Caco-2 (cell line): ENCODE results near the gene S1PR1. TPM values are rescaled to one million over a fixed set of nuclear protein-coding genes. Genes with fewer than 3 reads are reported as not detected.
"Not testable (repeated sequence)": the region's sequence is repeated elsewhere in the genome, so short reads cannot be mapped to it uniquely, and the experiment has no call there.

Experiments
- BruUV-seq: library from RNA; stranded (reverse); fragments of 400-500 nt; replicated peaks from 2 replicates; lab custom pipeline; 2021; lab: Mats Ljungman, UMichigan
- CTCF ChIA-PET: fragments of 300-600 bp; sonication (Branson Sonifier 250); formaldehyde crosslinking; loops from one replicate; lab custom pipeline; 2022; ENCODE audit warnings: antibody characterized with exemption; lab: Charles Lee
- POLR2A ChIA-PET: fragments of 300-600 bp; sonication (Branson Sonifier 250); formaldehyde crosslinking; loops from one replicate; lab custom pipeline; 2022; ENCODE audit warnings: antibody characterized with exemption; lab: Charles Lee
- DNase-seq, 2 experiments: peaks; one replicate each; pipeline versions ENCODE4 v3.0.0 to v3.0.0-alpha.2; 2020 to 2022
- H3K27me3 ChIP-seq: replicated peaks from 2 replicates; pipeline ENCODE4 v1.6.0; 2011; ENCODE audit warnings: low read length; ENCODE audit not compliant: control insufficient read depth, insufficient read depth
- H3K36me3 ChIP-seq: 2 replicates; pipeline ENCODE4 v1.5.1; 2011; ENCODE audit warnings: low read length; ENCODE audit not compliant: control insufficient read depth, insufficient read depth
- H3K4me1 ChIP-seq: fragments of 250-450 bp; sonication (Bioruptor Pico); 2 replicates; pipeline ENCODE4 v1.5.1; 2020; ENCODE audit warnings: mild to moderate bottlenecking
- H3K4me3 ChIP-seq: 2 replicates; pipeline ENCODE4 v1.5.1; 2011; ENCODE audit warnings: low read depth, mild to moderate bottlenecking, control low read depth, low read length
- H3K9me3 ChIP-seq: fragments of 250-450 bp; sonication (Bioruptor Pico); 2 replicates; pipeline ENCODE4 v1.5.1; 2020; ENCODE audit warnings: mild to moderate bottlenecking, moderate library complexity
- H3K27ac Mint-ChIP-seq: one replicate; pipeline ENCODE4 v1.8.0; 2022; ENCODE audit warnings: mixed read lengths; ENCODE audit not compliant: unreplicated experiment
- H3K27me3 Mint-ChIP-seq: one replicate; pipeline ENCODE4 v1.8.0; 2022; ENCODE audit warnings: mixed read lengths; ENCODE audit not compliant: insufficient read depth, unreplicated experiment
- H3K36me3 Mint-ChIP-seq: one replicate; pipeline ENCODE4 v1.8.0; 2022; ENCODE audit warnings: mild to moderate bottlenecking, mixed read lengths; ENCODE audit not compliant: insufficient read depth, unreplicated experiment
- H3K4me1 Mint-ChIP-seq: one replicate; pipeline ENCODE4 v1.8.0; 2022; ENCODE audit warnings: low read depth, mixed read lengths; ENCODE audit not compliant: unreplicated experiment
- H3K4me3 Mint-ChIP-seq: one replicate; pipeline ENCODE4 v1.8.0; 2022; ENCODE audit warnings: mild to moderate bottlenecking, moderate library complexity, mixed read lengths; ENCODE audit not compliant: unreplicated experiment
- H3K9me3 Mint-ChIP-seq: one replicate; pipeline ENCODE4 v1.8.0; 2022; ENCODE audit warnings: mixed read lengths; ENCODE audit not compliant: unreplicated experiment
- CTCF ChIP-seq, 2 experiments: fragments of 200-600 bp in 1 of 2; IDR thresholded peaks; 1 replicate in 1 of 2; 2 replicates in 1 of 2; pipeline versions ENCODE4 v1.5.1 to v1.8.0; 2011 to 2022; ENCODE audit warnings: antibody characterized with exemption in 1 of 2, control low read depth in 1 of 2, inconsistent platforms in 1 of 2, low read depth in 1 of 2, low read length in 1 of 2, mild to moderate bottlenecking in 1 of 2, moderate library complexity in 1 of 2; ENCODE audit not compliant: insufficient read depth in 1 of 2, severe bottlenecking in 1 of 2, unreplicated experiment in 1 of 2
- intact Hi-C: fragments of 100-400 bp; cut with micrococcal nuclease; formaldehyde crosslinking; loops from one replicate; pipeline ENCODE4 v1.10.0; 2022; ENCODE audit not compliant: unreplicated experiment
- total RNA-seq: library from RNA; stranded (reverse); gene quantifications from 2 replicates; pipeline ENCODE4 v1.2.3, GENCODE V29; 2022

The S1PR1 gene
- total RNA-seq, 1 experiment from 2014 or later: not detected

DNA sequence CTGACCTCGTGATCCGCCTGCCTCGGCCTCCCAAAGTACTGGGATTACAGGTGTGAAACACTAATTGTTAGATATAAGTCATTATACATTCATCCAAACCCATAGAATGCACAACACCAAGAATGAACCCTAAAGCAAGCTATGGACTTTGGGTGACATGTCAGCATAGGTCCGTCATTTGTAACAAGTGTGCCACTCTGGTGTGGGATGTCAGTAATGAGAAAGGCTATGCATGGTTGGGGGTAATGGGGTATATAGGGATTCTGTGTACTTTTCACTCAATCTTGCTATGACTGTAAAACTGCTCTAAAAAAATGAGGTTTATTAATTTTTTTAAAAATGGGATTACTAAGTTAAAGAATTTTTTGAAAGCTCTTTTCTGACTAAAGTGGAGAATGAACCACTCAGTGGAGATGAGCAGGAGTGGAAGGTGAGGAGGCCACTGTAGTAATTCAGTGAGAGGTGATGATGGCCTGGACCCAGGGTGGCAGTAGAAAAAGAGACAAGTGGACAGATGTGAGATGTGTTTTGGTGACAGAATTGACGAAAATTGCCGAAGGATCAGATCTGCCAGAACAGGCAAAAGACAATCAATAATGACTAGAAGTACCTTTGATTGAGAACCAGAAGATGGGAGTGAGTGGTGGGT is 21.3 kb upstream of the S1PR1 start:
- POLR2A ChIA-PET: no interaction called here
- no TSS peak for BruUV-seq
- TF ChIP-seq CTCF (IDR thresholded peaks at IDR 0.05; ENCODE audit: insufficient read depth in 1 of 2, low read depth in 1 of 2, low read length in 1 of 2, severe bottlenecking in 1 of 2, unreplicated experiment in 1 of 2): no peak
- CTCF ChIA-PET: no interaction called here
- H3K4me3 Mint-ChIP-seq: no peak overlapping the region
- H3K9me3 Mint-ChIP-seq: no peaks in the 10 kb centered on the region
- peaks cover 6% of the 10 kb centered on the region for H3K4me1 Mint-ChIP-seq
- intact Hi-C loops: no loop called here
- no peaks in the 10 kb centered on the region for H3K4me1 ChIP-seq
- H3K36me3 Mint-ChIP-seq: no peaks in the 10 kb centered on the region
- no peaks in the 10 kb centered on the region for H3K36me3 ChIP-seq
- H3K9me3 ChIP-seq: no peaks in the 10 kb centered on the region
- no peaks in the 10 kb centered on the region for H3K27me3 ChIP-seq
- no peak for DNase-seq
- no peak overlapping the region for H3K4me3 ChIP-seq
- H3K27me3 Mint-ChIP-seq: peaks cover 3% of the 10 kb centered on the region
- H3K27ac Mint-ChIP-seq: no peak overlapping the region

- TF ChIP-seq CTCF (IDR thresholded peaks at IDR 0.05; ENCODE audit: insufficient read depth in 1 of 2, low read depth in 1 of 2, low read length in 1 of 2, severe bottlenecking in 1 of 2, unreplicated experiment in 1 of 2): no peak
- peaks cover 7% of the 10 kb centered on the region for H3K27me3 Mint-ChIP-seq
- Histone ChIP-seq H3K9me3 (no peaks in the 10 kb centered on the region), H3K27me3 (no peaks in the 10 kb centered on the region), H3K4me1 (no peaks in the 10 kb centered on the region), H3K36me3 (no peaks in the 10 kb centered on the region), H3K4me3 (no peak overlapping the region)
- H3K27ac Mint-ChIP-seq: no peak overlapping the region
- no TSS peak for BruUV-seq
- H3K9me3 Mint-ChIP-seq: no peaks in the 10 kb centered on the region
- no peaks in the 10 kb centered on the region for H3K4me1 Mint-ChIP-seq
- intact Hi-C loops: no loop called here
- ChIA-PET POLR2A (no interaction called here), CTCF (no interaction called here)
- H3K36me3 Mint-ChIP-seq: no peaks in the 10 kb centered on the region
- DNase-seq: no peak
- H3K4me3 Mint-ChIP-seq: no peak overlapping the region
Observed at GRCh38 chr1:101216623-101217022, 20.2 kb upstream of the S1PR1 start.

DNA sequence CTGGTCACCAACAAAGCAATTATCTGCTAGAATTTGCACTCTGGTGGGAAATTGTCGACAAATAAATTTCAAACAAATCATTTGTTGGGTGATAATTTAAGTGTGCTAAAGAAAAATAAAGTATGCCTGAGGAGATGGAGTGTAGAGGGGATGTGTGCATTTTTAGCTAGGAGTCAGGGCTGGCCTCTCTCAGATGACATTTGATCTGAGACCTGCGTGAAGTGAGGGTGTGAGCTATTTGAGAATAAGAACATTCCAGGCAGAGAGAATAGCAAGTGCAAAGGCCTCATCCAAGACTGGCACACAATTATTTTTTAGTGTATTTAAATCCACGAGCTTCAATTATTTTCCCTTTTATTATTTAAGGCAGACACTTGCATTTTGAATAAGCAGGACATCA is 19.7 kb upstream of the S1PR1 start:
- H3K27ac Mint-ChIP-seq: no peak overlapping the region
- H3K9me3 Mint-ChIP-seq: no peaks in the 10 kb centered on the region
- H3K36me3 ChIP-seq: no peaks in the 10 kb centered on the region
- no peaks in the 10 kb centered on the region for H3K9me3 ChIP-seq
- no peaks in the 10 kb centered on the region for H3K4me1 ChIP-seq
- POLR2A ChIA-PET: no interaction called here
- CTCF ChIA-PET: no interaction called here
- peaks cover 10% of the 10 kb centered on the region for H3K27me3 Mint-ChIP-seq
- no TSS peak for BruUV-seq
- H3K36me3 Mint-ChIP-seq: no peaks in the 10 kb centered on the region
- no peak for TF ChIP-seq CTCF (IDR thresholded peaks at IDR 0.05; ENCODE audit: insufficient read depth in 1 of 2, low read depth in 1 of 2, low read length in 1 of 2, severe bottlenecking in 1 of 2, unreplicated experiment in 1 of 2)
- no peaks in the 10 kb centered on the region for H3K27me3 ChIP-seq
- no peak overlapping the region for H3K4me3 Mint-ChIP-seq
- H3K4me3 ChIP-seq: no peak overlapping the region
- no peaks in the 10 kb centered on the region for H3K4me1 Mint-ChIP-seq
- intact Hi-C loops: no loop called here
- no peak for DNase-seq

- POLR2A ChIA-PET, H3K4me1 ChIP-seq, H3K4me3 Mint-ChIP-seq, intact Hi-C loops, H3K27me3 ChIP-seq, H3K36me3 ChIP-seq, H3K4me3 ChIP-seq, H3K27ac Mint-ChIP-seq, BruUV-seq, H3K9me3 ChIP-seq, H3K4me1 Mint-ChIP-seq, H3K36me3 Mint-ChIP-seq, H3K9me3 Mint-ChIP-seq, DNase-seq: not testable (repeated sequence)
- CTCF ChIA-PET: interaction anchor here (0.7 kb wide), 1 partner anchor 755 kb away, joined by 3 read pairs; no protein-coding TSS in a partner anchor
- H3K27me3 Mint-ChIP-seq: peaks cover 10% of the 10 kb centered on the region
Observed at GRCh38 chr1:101218968-101219367, 17.9 kb upstream of the S1PR1 start.
